K562 (cell line): Measurements from ENCODE around the gene LLGL1. TPM values are rescaled to one million over a fixed set of nuclear protein-coding genes. Genes with fewer than 3 reads are reported as not detected.

ENCODE experiments used
- BHLHE40 ChIP-seq: IDR thresholded peaks from 2 replicates; pipeline ENCODE4 v1.6.1; 2011; ENCODE audit warnings: low read length, improper control_type of control experiment
- C11orf30 ChIP-seq: fragments of 450-650 bp; IDR thresholded peaks from 2 replicates; pipeline ENCODE4 v1.6.1; 2016; ENCODE audit warnings: low read depth, mild to moderate bottlenecking
- CEBPB ChIP-seq: fragments of 450-650 bp; IDR thresholded peaks from 2 replicates; pipeline ENCODE4 v1.6.1; 2016; ENCODE audit warnings: missing genetic modification characterization, missing compliant biosample characterization
- CREB5 ChIP-seq: fragments of 250-450 bp; sonication (Bioruptor Pico); IDR thresholded peaks from 2 replicates; pipeline ENCODE4 v1.5.0; 2020; ENCODE audit warnings: mild to moderate bottlenecking
- E2F8 ChIP-seq: fragments of 450-650 bp; IDR thresholded peaks from 2 replicates; pipeline ENCODE4 v1.7.1; 2018; ENCODE audit warnings: mild to moderate bottlenecking, low read depth; ENCODE audit not compliant: partially characterized antibody
- FOXJ2 ChIP-seq: fragments of 200-800 bp; sonication (Bioruptor generic); IDR thresholded peaks from 2 replicates; pipeline ENCODE4 v1.6.1; 2016; ENCODE audit warnings: missing genetic modification characterization, missing compliant biosample characterization
- HDGF ChIP-seq: fragments of 450-650 bp; IDR thresholded peaks from 2 replicates; pipeline ENCODE4 v1.6.1; 2016
- ILK ChIP-seq: fragments of 450-650 bp; IDR thresholded peaks from 2 replicates; pipeline ENCODE4 v1.6.1; 2016; ENCODE audit warnings: missing genetic modification characterization, low read depth, mild to moderate bottlenecking, missing compliant biosample characterization, moderate library complexity, borderline replicate concordance
- JUN ChIP-seq, 2 experiments: sonication (generic) in 1 of 2; formaldehyde crosslinking in 1 of 2; IDR thresholded peaks; 2 replicates each; pipeline versions ENCODE4 v1.6.1 to v1.8.0; 2012 to 2022; ENCODE audit warnings: borderline replicate concordance in 2 of 2, mild to moderate bottlenecking in 2 of 2, improper control_type of control experiment in 1 of 2, low read depth in 1 of 2, low read length in 1 of 2, missing genetic modification reagents in 1 of 2
- KAT8 ChIP-seq: fragments of 450-650 bp; IDR thresholded peaks from 2 replicates; pipeline ENCODE4 v1.6.1; 2016; ENCODE audit warnings: low read depth, mild to moderate bottlenecking
- KDM2B ChIP-seq: fragments of 250-450 bp; sonication (Bioruptor Pico); IDR thresholded peaks from 2 replicates; pipeline ENCODE4 v1.8.0; 2021; ENCODE audit warnings: mild to moderate bottlenecking, moderate library complexity
- MCM2 ChIP-seq: fragments of 450-650 bp; IDR thresholded peaks from 2 replicates; pipeline ENCODE4 v1.6.1; 2017; ENCODE audit warnings: low read depth, mild to moderate bottlenecking
- MLX ChIP-seq, 2 experiments: fragments of 450-650 bp in 1 of 2; sonication (generic) in 1 of 2; formaldehyde crosslinking; conservative IDR thresholded peaks; 2 replicates each; pipeline versions ENCODE4 v1.4.0 to v1.8.1; 2020 to 2022; ENCODE audit warnings: mild to moderate bottlenecking in 1 of 2, missing genetic modification reagents in 1 of 2
- MTA3 ChIP-seq: fragments of 450-650 bp; formaldehyde crosslinking; IDR thresholded peaks from 2 replicates; pipeline ENCODE4 v1.6.1; 2017; ENCODE audit warnings: mild to moderate bottlenecking, borderline replicate concordance
- PHF8 ChIP-seq: fragments of 200-600 bp; sonication (generic); IDR thresholded peaks from 2 replicates; pipeline ENCODE4 v1.6.1; 2012; ENCODE audit warnings: mixed run types, mild to moderate bottlenecking, inconsistent platforms, low read length, moderate library complexity, borderline replicate concordance
- POU5F1 ChIP-seq: fragments of 150-350 bp; IDR thresholded peaks from 2 replicates; pipeline ENCODE4 v1.6.1; 2014; ENCODE audit warnings: borderline replicate concordance, low read length, low read depth, mild to moderate bottlenecking; ENCODE audit not compliant: partially characterized antibody
- PYGO2 ChIP-seq: fragments of 450-650 bp; IDR thresholded peaks from 2 replicates; pipeline ENCODE4 v1.6.1; 2016; ENCODE audit warnings: mild to moderate bottlenecking, missing genetic modification characterization, moderate library complexity, missing compliant biosample characterization
- RBFOX2 ChIP-seq: fragments of 200-400 bp; formaldehyde crosslinking; IDR thresholded peaks from 2 replicates; pipeline ENCODE4 v1.6.1; 2017; ENCODE audit warnings: low read depth, mild to moderate bottlenecking, low read length, moderate library complexity
- RFX5 ChIP-seq: IDR thresholded peaks from 2 replicates; pipeline ENCODE4 v1.6.1; 2011; ENCODE audit warnings: low read depth, mild to moderate bottlenecking, improper control_type of control experiment, low read length
- RFX7 ChIP-seq: fragments of 250-450 bp; sonication (Bioruptor Pico); IDR thresholded peaks from 2 replicates; pipeline ENCODE4 v1.5.1; 2021; ENCODE audit warnings: mild to moderate bottlenecking
- TRIM25 ChIP-seq: fragments of 450-650 bp; IDR thresholded peaks from 2 replicates; pipeline ENCODE4 v1.7.0; 2016; ENCODE audit warnings: borderline replicate concordance
- polyA plus RNA-seq, 8 experiments: library from polyadenylated mRNA; depleted of rRNA in 4 of 8; stranded (reverse) in 5 of 8; unstranded in 3 of 8; fragments of >200 nt; fragmentation: Nextera tagmentation in 2 of 8; fragmentation: Illumina TruSeq in 1 of 8; extraction: Ambion mirVana in 2 of 8; extraction: Trizol in 1 of 8; gene quantifications; 2 replicates each; pipeline versions ENCODE4 v1.2.1 to v1.2.3, GENCODE V29; 2011 to 2014; ENCODE audit warnings: inconsistent platforms in 1 of 8, missing spikeins in 1 of 8
- total RNA-seq, 7 experiments: library from RNA; depleted of rRNA in 6 of 7; stranded (reverse); fragments of >200 nt in 6 of 7; fragmentation: Illumina TruSeq in 2 of 7; extraction: Trizol in 2 of 7; gene quantifications; 2 replicates each; pipeline versions ENCODE4 v1.2.1 to v1.2.3, GENCODE V29; 2011 to 2021; ENCODE audit warnings: low replicate concordance in 1 of 7

The LLGL1 gene
- total and polyA plus RNA-seq, 9 of the 15 experiments (the other 6 are each of a cell fraction or from before 2014, with no cell fraction given), result 0.11 to 12.9 (median 5.3) TPM; not detected in 1

- peak; percentile 70; the same call in 1 of the 2 replicates for TF ChIP-seq MTA3
- no peak for TF ChIP-seq KDM2B (CRISPR knock-in tag)
- peak; percentile 83 for TF ChIP-seq POU5F1
- no peak for TF ChIP-seq MCM2
- TF ChIP-seq ILK, result no peak
- TF ChIP-seq RFX5, result peak; percentile 20; the same call in 1 of the 2 replicates
- peak; percentile 76 for TF ChIP-seq RBFOX2
- no peak for TF ChIP-seq FOXJ2 (tag)
- TF ChIP-seq PHF8, result peak; percentile 41; the same call in 1 of the 2 replicates
- no peak for TF ChIP-seq MLX (CRISPR knock-in tag; conservative IDR thresholded peaks at IDR 0.05)
- no peak for TF ChIP-seq HDGF
- TF ChIP-seq CREB5 (CRISPR knock-in tag), result no peak
- TF ChIP-seq BHLHE40, result no peak; the same call in 1 of the 2 replicates
- TF ChIP-seq C11orf30, result no peak
- no peak for TF ChIP-seq PYGO2 (tag)
- TF ChIP-seq RFX7, result no peak
- TF ChIP-seq TRIM25, result no peak
- no peak for TF ChIP-seq CEBPB
- TF ChIP-seq E2F8, result no peak
- no peak for TF ChIP-seq JUN (IDR thresholded peaks at IDR 0.05; ENCODE audit: borderline replicate concordance, low read depth, low read length)
- TF ChIP-seq JUN (CRISPR knock-in tag; IDR thresholded peaks at IDR 0.05; ENCODE audit: borderline replicate concordance), result no peak; the same call in 1 of the 2 replicates
- no peak for TF ChIP-seq KAT8
These were observed 41.9 kb upstream of the LLGL1 start, which contains the start of gene ALKBH5 (continued) for GRCh38 chr17:18183334-18184142.
